Neural cell (in vitro differentiated cells): ENCODE results near the gene EPN1.

Experiments used
- EP300 ChIP-seq: fragments of 450-650 bp; conservative IDR thresholded peaks from 2 replicates; pipeline ENCODE4 v1.6.1; 2014; ENCODE audit warnings: antibody characterized with exemption, mild to moderate bottlenecking, moderate library complexity; ENCODE audit not compliant: poor library complexity, severe bottlenecking
- EZH2 ChIP-seq: fragments of 200-600, 300-800 bp; shearing (Covaris generic), sonication (generic); IDR thresholded peaks from 2 replicates; pipeline ENCODE4 v1.6.1; 2014; ENCODE audit warnings: antibody characterized with exemption, low read length, borderline replicate concordance, mild to moderate bottlenecking; ENCODE audit not compliant: insufficient read depth, poor library complexity, severe bottlenecking
- POLR2AphosphoS5 ChIP-seq: IDR thresholded peaks from 2 replicates; pipeline ENCODE4 v1.6.1; 2012
- RAD21 ChIP-seq: fragments of 450-650 bp; conservative IDR thresholded peaks from 2 replicates; pipeline ENCODE4 v1.6.1; 2014; ENCODE audit warnings: antibody characterized with exemption, mild to moderate bottlenecking, moderate library complexity
- TF ChIP-seq, protein P1 (sequence below): fragments of 450-650 bp; IDR thresholded peaks from 2 replicates; pipeline ENCODE4 v1.5.1; 2014; ENCODE audit warnings: antibody characterized with exemption, mild to moderate bottlenecking, moderate library complexity; ENCODE audit not compliant: poor library complexity, severe bottlenecking
- TF ChIP-seq, protein P2 (sequence below): IDR thresholded peaks from 2 replicates; pipeline ENCODE4 v1.6.1; 2012; ENCODE audit warnings: borderline replicate concordance

DNA sequence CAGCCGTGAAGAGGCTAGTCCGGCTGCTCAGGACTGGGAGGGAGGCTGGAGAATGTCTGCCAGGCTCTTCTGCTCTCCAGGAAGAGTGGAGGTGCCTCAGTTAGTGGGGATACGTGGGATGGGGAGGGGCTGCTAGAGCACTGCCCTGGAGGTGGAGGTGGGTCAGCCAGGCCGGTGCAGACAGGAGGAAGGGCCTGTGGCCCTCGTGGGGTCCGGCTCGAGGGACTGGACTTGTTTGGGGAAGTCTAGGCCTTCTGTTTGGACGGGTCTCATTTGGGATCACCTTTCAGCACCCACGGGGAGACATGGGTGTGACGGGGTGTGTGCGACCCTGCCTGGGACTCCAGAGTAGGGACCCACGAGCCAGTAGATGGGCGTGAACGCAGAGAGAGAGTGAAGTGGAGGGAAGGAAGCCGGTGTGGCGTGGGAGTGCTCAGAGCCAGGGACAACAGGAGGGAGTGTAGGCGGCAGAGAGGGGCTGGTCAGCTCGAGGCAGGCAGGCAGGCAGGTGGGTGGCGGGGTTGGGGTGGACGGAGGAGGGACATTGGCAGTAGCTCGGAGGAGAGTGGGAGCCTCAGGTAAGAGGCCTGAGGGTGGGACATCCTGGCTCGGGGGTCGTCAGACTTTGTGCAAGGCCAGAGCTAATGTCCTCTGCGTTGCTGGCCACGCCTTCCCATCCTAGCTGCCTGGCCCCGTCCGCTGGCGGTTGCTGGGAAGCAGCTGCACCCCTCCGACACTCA is 11.5 kb downstream of the EPN1 start:
- TF ChIP-seq EZH2 (no peak), POLR2AphosphoS5 (no peak), RAD21 (no peak), EP300 (no peak)
- TF ChIP-seq, protein P1, sequence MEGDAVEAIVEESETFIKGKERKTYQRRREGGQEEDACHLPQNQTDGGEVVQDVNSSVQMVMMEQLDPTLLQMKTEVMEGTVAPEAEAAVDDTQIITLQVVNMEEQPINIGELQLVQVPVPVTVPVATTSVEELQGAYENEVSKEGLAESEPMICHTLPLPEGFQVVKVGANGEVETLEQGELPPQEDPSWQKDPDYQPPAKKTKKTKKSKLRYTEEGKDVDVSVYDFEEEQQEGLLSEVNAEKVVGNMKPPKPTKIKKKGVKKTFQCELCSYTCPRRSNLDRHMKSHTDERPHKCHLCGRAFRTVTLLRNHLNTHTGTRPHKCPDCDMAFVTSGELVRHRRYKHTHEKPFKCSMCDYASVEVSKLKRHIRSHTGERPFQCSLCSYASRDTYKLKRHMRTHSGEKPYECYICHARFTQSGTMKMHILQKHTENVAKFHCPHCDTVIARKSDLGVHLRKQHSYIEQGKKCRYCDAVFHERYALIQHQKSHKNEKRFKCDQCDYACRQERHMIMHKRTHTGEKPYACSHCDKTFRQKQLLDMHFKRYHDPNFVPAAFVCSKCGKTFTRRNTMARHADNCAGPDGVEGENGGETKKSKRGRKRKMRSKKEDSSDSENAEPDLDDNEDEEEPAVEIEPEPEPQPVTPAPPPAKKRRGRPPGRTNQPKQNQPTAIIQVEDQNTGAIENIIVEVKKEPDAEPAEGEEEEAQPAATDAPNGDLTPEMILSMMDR, result no peak
- TF ChIP-seq, protein P2, sequence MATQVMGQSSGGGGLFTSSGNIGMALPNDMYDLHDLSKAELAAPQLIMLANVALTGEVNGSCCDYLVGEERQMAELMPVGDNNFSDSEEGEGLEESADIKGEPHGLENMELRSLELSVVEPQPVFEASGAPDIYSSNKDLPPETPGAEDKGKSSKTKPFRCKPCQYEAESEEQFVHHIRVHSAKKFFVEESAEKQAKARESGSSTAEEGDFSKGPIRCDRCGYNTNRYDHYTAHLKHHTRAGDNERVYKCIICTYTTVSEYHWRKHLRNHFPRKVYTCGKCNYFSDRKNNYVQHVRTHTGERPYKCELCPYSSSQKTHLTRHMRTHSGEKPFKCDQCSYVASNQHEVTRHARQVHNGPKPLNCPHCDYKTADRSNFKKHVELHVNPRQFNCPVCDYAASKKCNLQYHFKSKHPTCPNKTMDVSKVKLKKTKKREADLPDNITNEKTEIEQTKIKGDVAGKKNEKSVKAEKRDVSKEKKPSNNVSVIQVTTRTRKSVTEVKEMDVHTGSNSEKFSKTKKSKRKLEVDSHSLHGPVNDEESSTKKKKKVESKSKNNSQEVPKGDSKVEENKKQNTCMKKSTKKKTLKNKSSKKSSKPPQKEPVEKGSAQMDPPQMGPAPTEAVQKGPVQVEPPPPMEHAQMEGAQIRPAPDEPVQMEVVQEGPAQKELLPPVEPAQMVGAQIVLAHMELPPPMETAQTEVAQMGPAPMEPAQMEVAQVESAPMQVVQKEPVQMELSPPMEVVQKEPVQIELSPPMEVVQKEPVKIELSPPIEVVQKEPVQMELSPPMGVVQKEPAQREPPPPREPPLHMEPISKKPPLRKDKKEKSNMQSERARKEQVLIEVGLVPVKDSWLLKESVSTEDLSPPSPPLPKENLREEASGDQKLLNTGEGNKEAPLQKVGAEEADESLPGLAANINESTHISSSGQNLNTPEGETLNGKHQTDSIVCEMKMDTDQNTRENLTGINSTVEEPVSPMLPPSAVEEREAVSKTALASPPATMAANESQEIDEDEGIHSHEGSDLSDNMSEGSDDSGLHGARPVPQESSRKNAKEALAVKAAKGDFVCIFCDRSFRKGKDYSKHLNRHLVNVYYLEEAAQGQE, result no peak
